Endothelial cell of umbilical vein (primary cell): ENCODE measurements around the gene IL1RL1.

Source experiments
- EZH2 ChIP-seq: IDR thresholded peaks from 2 replicates; pipeline ENCODE4 v1.6.1; 2012; ENCODE audit warnings: borderline replicate concordance, low read depth, mild to moderate bottlenecking, moderate library complexity, low read length, inconsistent platforms; ENCODE audit not compliant: severe bottlenecking
- FOS ChIP-seq: IDR thresholded peaks from 2 replicates; pipeline ENCODE4 v1.6.1; 2011; ENCODE audit warnings: mild to moderate bottlenecking, low read length, moderate library complexity, borderline replicate concordance; ENCODE audit not compliant: insufficient read depth
- GATA2 ChIP-seq: IDR thresholded peaks from 2 replicates; pipeline ENCODE4 v1.7.0; 2011; ENCODE audit warnings: low read depth, mild to moderate bottlenecking, moderate library complexity, mixed read lengths, low read length; ENCODE audit not compliant: insufficient read length, insufficient read depth
- JUN ChIP-seq: IDR thresholded peaks from 2 replicates; pipeline ENCODE4 v1.6.1; 2011; ENCODE audit warnings: borderline replicate concordance, low read depth; ENCODE audit not compliant: insufficient read length, insufficient read depth
- POLR2A ChIP-seq: IDR thresholded peaks from 2 replicates; pipeline ENCODE4 v1.6.1; 2012; ENCODE audit warnings: low read depth, mild to moderate bottlenecking, control low read depth, low read length
- POLR2AphosphoS5 ChIP-seq: IDR thresholded peaks from 2 replicates; pipeline ENCODE4 v1.6.1; 2012; ENCODE audit warnings: low read depth, mild to moderate bottlenecking, control low read depth, low read length, moderate library complexity; ENCODE audit not compliant: insufficient read depth
- TF ChIP-seq, protein P1 (sequence below), 2 donors: IDR thresholded peaks; 1 replicate in 1 of 2; 2 replicates in 1 of 2; pipeline ENCODE4 v1.5.1; 2011; ENCODE audit warnings: low read length in 2 of 2, mild to moderate bottlenecking in 2 of 2, moderate library complexity in 2 of 2, control low read depth in 1 of 2, inconsistent platforms in 1 of 2, low read depth in 1 of 2; ENCODE audit not compliant: insufficient read depth in 1 of 2; ENCODE audit errors: extremely low read depth in 1 of 2
- TF ChIP-seq, protein P2 (sequence below): IDR thresholded peaks from 2 replicates; pipeline ENCODE4 v1.6.1; 2011; ENCODE audit not compliant: insufficient read depth, insufficient read length

DNA sequence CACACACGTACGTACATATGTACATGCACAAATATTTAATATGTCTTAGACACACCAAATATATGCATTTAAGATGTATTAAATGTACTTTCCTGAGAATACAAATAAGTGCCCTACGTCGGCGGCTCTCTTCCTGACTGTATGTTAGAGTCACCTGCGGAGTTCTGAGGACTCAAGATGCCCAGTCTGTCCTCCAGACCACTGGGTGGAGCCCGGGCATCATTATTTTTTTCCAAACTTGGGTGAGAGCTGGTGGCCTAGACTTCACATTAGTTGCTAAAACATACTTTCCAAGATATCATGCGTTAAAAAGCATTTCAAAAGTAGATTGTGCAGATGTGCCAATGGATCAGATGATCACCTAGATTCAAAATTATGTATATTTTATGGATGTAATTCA lies 47.1 kb downstream of the IL1RL1 start:
- TF ChIP-seq, protein P1, sequence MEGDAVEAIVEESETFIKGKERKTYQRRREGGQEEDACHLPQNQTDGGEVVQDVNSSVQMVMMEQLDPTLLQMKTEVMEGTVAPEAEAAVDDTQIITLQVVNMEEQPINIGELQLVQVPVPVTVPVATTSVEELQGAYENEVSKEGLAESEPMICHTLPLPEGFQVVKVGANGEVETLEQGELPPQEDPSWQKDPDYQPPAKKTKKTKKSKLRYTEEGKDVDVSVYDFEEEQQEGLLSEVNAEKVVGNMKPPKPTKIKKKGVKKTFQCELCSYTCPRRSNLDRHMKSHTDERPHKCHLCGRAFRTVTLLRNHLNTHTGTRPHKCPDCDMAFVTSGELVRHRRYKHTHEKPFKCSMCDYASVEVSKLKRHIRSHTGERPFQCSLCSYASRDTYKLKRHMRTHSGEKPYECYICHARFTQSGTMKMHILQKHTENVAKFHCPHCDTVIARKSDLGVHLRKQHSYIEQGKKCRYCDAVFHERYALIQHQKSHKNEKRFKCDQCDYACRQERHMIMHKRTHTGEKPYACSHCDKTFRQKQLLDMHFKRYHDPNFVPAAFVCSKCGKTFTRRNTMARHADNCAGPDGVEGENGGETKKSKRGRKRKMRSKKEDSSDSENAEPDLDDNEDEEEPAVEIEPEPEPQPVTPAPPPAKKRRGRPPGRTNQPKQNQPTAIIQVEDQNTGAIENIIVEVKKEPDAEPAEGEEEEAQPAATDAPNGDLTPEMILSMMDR (IDR thresholded peaks at IDR 0.05; ENCODE audit: extremely low read depth in 1 of 2, insufficient read depth in 1 of 2, low read depth in 1 of 2, low read length in 2 of 2) = no peak
- TF ChIP-seq POLR2A (no peak), POLR2AphosphoS5 (no peak), GATA2 (no peak), JUN (no peak), EZH2 (no peak), FOS (no peak)
- TF ChIP-seq, protein P2, sequence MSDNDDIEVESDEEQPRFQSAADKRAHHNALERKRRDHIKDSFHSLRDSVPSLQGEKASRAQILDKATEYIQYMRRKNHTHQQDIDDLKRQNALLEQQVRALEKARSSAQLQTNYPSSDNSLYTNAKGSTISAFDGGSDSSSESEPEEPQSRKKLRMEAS = no peak
